NCI-H524 (cell line): ENCODE data around the gene RAD51B.
"Not testable (repeated sequence)": the region's sequence is repeated elsewhere in the genome, so short reads cannot be mapped to it uniquely, and the experiment has no call there.

Experiments used
- DNase-seq, 2 experiments: peaks; one replicate each; lab custom pipeline; 2025; lab: John Stamatoyannopoulos, UW

The RAD51B gene

DNA sequence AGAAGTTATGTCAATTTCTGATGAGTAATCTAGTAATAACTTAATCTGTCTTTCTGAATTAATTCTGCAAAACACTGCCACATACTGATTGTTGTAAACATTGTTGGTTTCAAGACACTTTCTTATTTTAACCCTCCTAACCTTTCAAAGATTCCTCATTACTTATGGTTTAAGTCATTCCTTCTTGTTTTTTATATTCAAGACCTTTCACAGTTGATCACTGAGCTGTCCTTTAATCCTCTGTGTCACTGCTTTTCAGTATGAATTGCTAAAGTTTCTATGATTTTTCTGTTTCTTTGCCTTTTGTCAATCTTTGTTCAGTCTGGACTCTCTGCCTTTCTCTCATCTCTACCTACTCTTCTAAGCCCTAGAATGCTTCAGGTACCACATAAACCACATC, 164.7 kb downstream of the RAD51B start:
- no peak for DNase-seq

- DNase-seq = no peak
Observed at GRCh38 chr14:67986131-67986841, 166.7 kb downstream of the RAD51B start.

GRCh38 chr14:67987606-67988005, 168.0 kb downstream of the RAD51B start:
- no peak for DNase-seq

- not testable (repeated sequence) for DNase-seq
Observed at GRCh38 chr14:67988210-67988609, 168.6 kb downstream of the RAD51B start.

DNA sequence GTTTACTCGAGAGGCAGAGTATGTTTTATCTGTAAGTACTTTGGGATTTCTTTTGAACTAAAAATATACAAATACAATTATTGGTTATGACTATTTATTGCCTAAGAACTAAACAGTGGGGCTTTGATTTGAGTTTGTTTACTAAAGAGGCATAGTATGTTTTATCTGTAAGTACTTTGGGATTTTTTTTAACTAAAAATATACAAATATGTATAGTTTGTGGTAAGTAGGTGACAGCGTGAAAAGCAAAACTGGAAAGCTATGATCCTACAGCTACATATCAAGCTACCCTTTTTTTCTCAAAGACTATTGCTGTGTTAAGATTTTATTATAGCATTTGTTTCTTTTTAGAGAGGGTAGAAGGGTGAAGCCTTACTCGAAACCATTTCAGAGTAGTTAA, 171.0 kb downstream of the RAD51B start:
- DNase-seq = no peak

- no peak for DNase-seq
Observed at GRCh38 chr14:67994531-67994930, 175.0 kb downstream of the RAD51B start.

DNA sequence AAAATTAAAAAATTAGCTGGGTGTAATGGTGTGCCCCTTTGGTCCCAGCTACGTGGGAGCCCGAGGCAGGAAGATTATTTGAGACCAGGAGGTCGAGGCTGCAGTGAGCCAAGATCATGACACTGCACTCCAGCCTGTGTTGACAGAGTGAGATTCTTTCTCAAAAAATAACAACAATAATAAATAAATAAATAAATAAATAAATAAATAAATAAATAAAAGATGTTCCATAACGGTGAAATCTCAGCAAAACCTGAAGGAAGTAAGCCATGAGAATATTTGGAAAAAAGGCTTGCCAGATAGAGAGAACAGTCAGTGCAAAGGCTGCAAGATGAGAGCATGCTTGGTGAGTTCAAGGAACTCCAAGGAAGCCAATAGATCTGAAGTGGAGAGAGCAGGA, 176.7 kb downstream of the RAD51B start:
- DNase-seq = no peak

GRCh38 chr14:67998834-67999233, 179.3 kb downstream of the RAD51B start:
- no peak for DNase-seq

DNA sequence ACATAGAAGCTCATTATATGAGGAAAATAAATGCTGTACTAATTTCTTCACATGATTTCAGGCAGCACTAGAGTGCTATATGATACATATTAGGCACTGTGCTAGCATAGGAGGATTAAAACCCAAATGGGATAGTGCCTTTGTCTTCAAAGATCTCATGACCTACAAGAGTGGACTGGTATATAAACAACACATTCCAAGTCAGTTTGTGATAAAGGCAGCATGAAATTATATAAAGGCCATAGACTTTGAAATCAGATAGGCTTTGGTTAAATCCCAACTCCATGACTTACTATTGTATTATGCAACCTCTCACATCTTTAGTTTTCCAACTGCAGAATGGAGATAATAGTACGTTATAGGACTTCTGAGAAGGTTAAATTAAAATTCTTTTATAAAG, 179.7 kb downstream of the RAD51B start:
- DNase-seq = no peak

DNA sequence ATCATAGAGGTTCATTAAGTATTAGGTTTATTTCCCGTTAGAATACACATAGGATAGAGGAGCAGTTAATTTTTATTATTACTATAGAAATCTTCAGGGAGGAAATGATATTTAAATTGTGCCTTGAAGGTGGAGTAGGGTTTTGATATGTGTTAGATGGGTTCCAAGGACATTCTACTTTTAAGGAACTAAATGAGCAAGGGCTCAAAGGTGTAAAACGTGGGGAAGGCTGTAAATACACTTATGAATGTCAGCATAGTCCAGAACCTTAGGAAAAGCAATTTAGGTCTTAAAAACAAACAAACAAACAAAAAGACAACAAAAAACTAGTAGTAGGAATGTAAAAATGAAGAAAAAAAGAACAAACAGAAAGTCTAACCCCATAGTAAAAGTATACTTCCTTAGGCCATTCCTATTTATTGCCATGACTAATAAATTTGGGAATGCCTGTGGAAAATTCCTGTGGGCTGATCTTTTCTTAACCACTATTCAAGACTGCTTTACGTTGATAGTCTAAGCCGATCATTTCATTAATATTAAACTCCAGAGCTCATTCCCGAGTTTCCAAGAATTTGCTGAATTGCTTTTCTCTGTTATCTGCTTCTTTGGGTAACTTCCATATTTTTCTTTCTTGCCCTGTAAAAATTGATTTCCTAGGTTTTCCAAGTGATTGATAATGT, 180.3 kb downstream of the RAD51B start:
- no peak for DNase-seq

DNA sequence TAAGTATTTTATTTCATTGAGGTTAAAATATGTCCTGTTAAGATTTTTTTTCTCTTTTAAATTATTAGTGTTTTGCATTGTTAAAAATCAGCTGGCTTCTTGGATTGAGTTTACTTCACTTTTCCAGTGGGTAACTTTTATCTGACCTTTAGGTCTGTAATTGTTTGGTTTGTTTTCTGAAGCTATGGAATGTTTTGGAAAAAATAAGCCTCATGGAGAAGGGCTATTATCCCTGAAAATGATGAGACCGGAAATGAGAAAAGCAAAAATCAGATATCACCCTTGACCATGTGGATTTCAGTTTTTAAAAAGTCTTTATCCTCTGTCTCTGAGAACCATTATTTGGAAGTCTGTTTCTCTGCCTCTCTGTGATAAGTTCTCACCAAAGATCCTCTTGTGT, 180.9 kb downstream of the RAD51B start:
- DNase-seq = no peak

GRCh38 chr14:68008491-68008890, 188.9 kb downstream of the RAD51B start:
- no peak for DNase-seq

GRCh38 chr14:68011406-68012028, 191.9 kb downstream of the RAD51B start:
- DNase-seq = no peak

GRCh38 chr14:68012871-68013270, 193.3 kb downstream of the RAD51B start:
- no peak for DNase-seq

GRCh38 chr14:68013326-68013725, 193.7 kb downstream of the RAD51B start:
- DNase-seq = no peak

DNA sequence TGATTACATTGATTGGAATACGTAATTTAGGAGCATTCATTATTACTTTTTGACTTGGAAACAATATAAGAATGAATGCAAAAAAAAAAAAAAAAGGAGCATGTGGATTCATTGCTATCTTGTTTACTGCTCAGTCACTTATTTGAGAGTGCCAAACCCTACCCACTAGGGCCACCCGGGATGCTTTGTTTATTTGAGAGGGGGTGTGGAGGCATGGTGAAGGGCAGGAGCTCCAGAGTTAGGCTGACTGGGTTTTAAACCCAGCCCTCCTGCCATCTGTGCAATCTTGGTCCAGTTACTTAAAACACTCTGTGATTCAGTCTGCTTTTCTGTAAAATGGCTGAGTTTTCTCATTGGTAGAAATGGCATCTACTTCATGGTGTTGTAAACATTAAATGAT, 195.2 kb downstream of the RAD51B start:
- DNase-seq = no peak

- no peak for DNase-seq
Observed at GRCh38 chr14:68015356-68016254, 196.0 kb downstream of the RAD51B start.

- DNase-seq = no peak
Observed at GRCh38 chr14:68016255-68016914, 196.8 kb downstream of the RAD51B start.

DNA sequence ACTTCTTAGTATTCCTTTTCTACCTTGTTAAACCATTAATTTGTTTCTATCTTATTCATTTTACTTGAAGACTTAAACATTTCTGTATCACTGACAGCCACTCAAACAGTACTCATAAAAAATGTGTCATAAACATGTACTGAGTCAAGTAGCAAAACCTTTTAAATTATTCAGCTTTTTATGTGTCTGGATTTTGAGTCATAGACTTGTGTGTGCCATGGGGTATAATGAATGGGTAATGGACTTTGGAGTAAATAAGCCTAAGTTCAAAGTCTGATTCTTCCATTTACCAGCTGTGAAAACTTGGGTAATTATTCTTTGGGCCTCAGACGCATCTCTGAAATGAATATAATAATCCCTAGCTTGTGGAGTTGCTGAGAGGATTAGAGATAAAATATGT, 199.0 kb downstream of the RAD51B start:
- DNase-seq = peak in 1 of 2 experiments; percentile 13

DNA sequence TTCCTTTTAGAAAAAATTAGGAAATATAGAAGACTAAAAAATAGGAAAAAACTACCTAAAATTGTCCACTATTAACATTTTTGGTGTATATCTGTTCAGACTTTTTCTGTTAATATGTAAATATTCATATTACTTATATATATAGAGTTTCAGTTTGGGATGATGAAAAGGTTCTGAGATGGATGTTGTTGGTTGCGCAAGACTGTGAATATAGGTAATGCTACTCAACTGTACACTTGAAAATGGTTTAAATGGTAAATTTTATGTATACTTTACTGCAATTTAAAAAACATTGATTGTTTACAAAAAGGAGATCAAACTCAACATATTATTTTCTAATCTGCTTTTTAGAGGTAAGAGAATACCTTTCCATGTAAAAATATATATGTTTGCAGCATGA, 200.9 kb downstream of the RAD51B start:
- DNase-seq = no peak

- DNase-seq = peak; percentile 83 to 88
Observed at GRCh38 chr14:68020999-68021663, 201.6 kb downstream of the RAD51B start.
